H1 (cell line): ENCODE measurements around the gene COX10. TPM values are rescaled to one million over a fixed set of nuclear protein-coding genes. Genes with fewer than 3 reads are reported as not detected.

Experiments used
- CTCF ChIA-PET: fragments of 300-600 bp; sonication (Branson Sonifier 250); formaldehyde crosslinking; loops from one replicate; lab custom pipeline; 2021; ENCODE audit not compliant: partially characterized antibody; lab: Charles Lee
- POLR2A ChIA-PET: fragments of 300-600 bp; sonication (Branson Sonifier 250); formaldehyde crosslinking; loops from one replicate; lab custom pipeline; 2021; ENCODE audit warnings: inconsistent platforms; ENCODE audit not compliant: partially characterized antibody; lab: Charles Lee
- DNase-seq, 2 experiments: peaks; one replicate each; pipeline versions ENCODE4 v3.0.0 to v3.0.0-alpha.2; 2010 to 2022; ENCODE audit warnings: low spot score in 2 of 2, low read depth in 1 of 2, mixed read lengths in 1 of 2
- FAIRE-seq: peaks from 2 replicates; lab custom pipeline; 2011; peaks lifted over from hg19 to GRCh38; lab: Jason Lieb, UNC
- H2AFZ ChIP-seq: 2 replicates; pipeline ENCODE4 v1.8.1; 2012; ENCODE audit warnings: low read length, inconsistent platforms
- H2AK5ac ChIP-seq: 2 replicates; pipeline ENCODE4 v1.6.1; 2013; ENCODE audit warnings: low read depth, low read length
- H2BK120ac ChIP-seq: replicated peaks from 2 replicates; pipeline ENCODE3; 2013; ENCODE audit warnings: low read depth, low read length, inconsistent platforms
- H2BK12ac ChIP-seq: 2 replicates; pipeline ENCODE4 v1.6.1; 2013; ENCODE audit warnings: low read depth, low read length
- H2BK15ac ChIP-seq: 2 replicates; pipeline ENCODE4 v1.6.1; 2013; ENCODE audit warnings: low read length
- H2BK20ac ChIP-seq: 2 replicates; pipeline ENCODE4 v1.6.1; 2013; ENCODE audit warnings: low read length
- H2BK5ac ChIP-seq: 2 replicates; pipeline ENCODE4 v1.6.1; 2013; ENCODE audit warnings: low read depth, low read length
- H3K14ac ChIP-seq: 2 replicates; pipeline ENCODE4 v1.6.1; 2013; ENCODE audit warnings: inconsistent platforms; ENCODE audit not compliant: insufficient read length
- H3K18ac ChIP-seq: 2 replicates; pipeline ENCODE4 v1.6.1; 2013; ENCODE audit warnings: low read length; ENCODE audit errors: extremely low read depth
- H3K23ac ChIP-seq: 2 replicates; pipeline ENCODE4 v1.6.1; 2013; ENCODE audit warnings: inconsistent platforms; ENCODE audit not compliant: insufficient read length
- H3K23me2 ChIP-seq: 2 replicates; pipeline ENCODE4 v1.6.1; 2013; ENCODE audit warnings: low read depth, low read length
- H3K27ac ChIP-seq: 2 replicates; pipeline ENCODE4 v1.6.1; 2011; ENCODE audit warnings: low read depth, low read length, inconsistent platforms
- H3K27me3 ChIP-seq, 4 experiments: replicated peaks in 1 of 4; 1 replicate in 1 of 4; 2 replicates in 3 of 4; pipeline versions ENCODE4 v1.6.1 to v1.8.1; 2011 to 2013; ENCODE audit warnings: low read length in 3 of 4, mild to moderate bottlenecking in 3 of 4, inconsistent platforms in 2 of 4, mixed read lengths in 2 of 4, moderate library complexity in 1 of 4; ENCODE audit not compliant: control insufficient read depth in 3 of 4, insufficient read depth in 3 of 4; ENCODE audit errors: extremely low read depth in 1 of 4
- H3K36me3 ChIP-seq, 4 experiments: 2 replicates each; pipeline versions ENCODE4 v1.6.1 to v1.8.1; 2011 to 2013; ENCODE audit warnings: mild to moderate bottlenecking in 4 of 4, low read length in 3 of 4, moderate library complexity in 2 of 4, control low read depth in 1 of 4, inconsistent platforms in 1 of 4; ENCODE audit not compliant: insufficient read depth in 4 of 4, control insufficient read depth in 2 of 4
- H3K4ac ChIP-seq: replicated peaks from 2 replicates; pipeline ENCODE3; 2013; ENCODE audit warnings: low read length, low read depth, mixed read lengths, inconsistent platforms; ENCODE audit not compliant: insufficient read length
- H3K4me1 ChIP-seq, 4 experiments: replicated peaks in 1 of 4; 1 replicate in 1 of 4; 2 replicates in 3 of 4; pipeline versions ENCODE4 v1.6.1 to v1.8.1; 2011 to 2013; ENCODE audit warnings: low read length in 3 of 4, inconsistent platforms in 2 of 4, mixed read lengths in 1 of 4; ENCODE audit not compliant: insufficient read depth in 4 of 4, control insufficient read depth in 3 of 4
- H3K4me2 ChIP-seq, 2 experiments: 2 replicates each; pipeline versions ENCODE4 v1.6.1 to v1.8.1; 2011 to 2013; ENCODE audit warnings: low read depth in 2 of 2, low read length in 2 of 2, control low read depth in 1 of 2, inconsistent platforms in 1 of 2, mild to moderate bottlenecking in 1 of 2; ENCODE audit not compliant: insufficient read depth in 1 of 2
- H3K4me3 ChIP-seq, 4 experiments: fragments of 200-600, 300-600 bp in 1 of 4; sonication (generic), shearing (Covaris generic), sonication (Bioruptor Twin) in 1 of 4; 2 replicates each; pipeline versions ENCODE4 v1.5.1 to v1.8.1; 2011 to 2016; ENCODE audit warnings: low read length in 4 of 4, low read depth in 3 of 4, control low read depth in 2 of 4, inconsistent platforms in 2 of 4, mild to moderate bottlenecking in 2 of 4, mixed read lengths in 1 of 4, moderate library complexity in 1 of 4; ENCODE audit not compliant: insufficient read depth in 2 of 4; ENCODE audit errors: extremely low read depth in 1 of 4
- H3K56ac ChIP-seq: replicated peaks from 2 replicates; pipeline ENCODE3; 2013; ENCODE audit warnings: low read depth, mild to moderate bottlenecking, mixed read lengths, low read length, inconsistent platforms; ENCODE audit not compliant: insufficient read length
- H3K79me1 ChIP-seq: 2 replicates; pipeline ENCODE4 v1.6.1; 2013; ENCODE audit warnings: low read depth, low read length, control low read depth
- H3K79me2 ChIP-seq, 2 experiments: 2 replicates each; pipeline versions ENCODE4 v1.6.1 to v1.8.1; 2012 to 2013; ENCODE audit warnings: low read length in 2 of 2, mild to moderate bottlenecking in 2 of 2, inconsistent platforms in 1 of 2; ENCODE audit not compliant: insufficient read depth in 2 of 2, control insufficient read depth in 1 of 2
- H3K9ac ChIP-seq, 4 experiments: replicated peaks in 1 of 4; 1 replicate in 1 of 4; 2 replicates in 3 of 4; pipeline versions ENCODE4 v1.6.1 to v1.8.1; 2011 to 2013; ENCODE audit warnings: low read depth in 3 of 4, low read length in 3 of 4, control low read depth in 2 of 4, mild to moderate bottlenecking in 2 of 4, moderate library complexity in 2 of 4, inconsistent platforms in 1 of 4; ENCODE audit errors: extremely low read depth in 1 of 4
- H3K9me3 ChIP-seq, 2 experiments: 2 replicates each; pipeline versions ENCODE4 v1.6.1 to v1.8.1; 2012 to 2013; ENCODE audit warnings: mild to moderate bottlenecking in 2 of 2, moderate library complexity in 2 of 2, control low read depth in 1 of 2, inconsistent platforms in 1 of 2, low read depth in 1 of 2, low read length in 1 of 2, mixed read lengths in 1 of 2; ENCODE audit not compliant: insufficient read depth in 2 of 2
- H4K20me1 ChIP-seq, 2 experiments: replicated peaks in 1 of 2; 2 replicates each; pipeline versions ENCODE3 to v1.8.1; 2011 to 2013; ENCODE audit warnings: inconsistent platforms in 2 of 2, low read length in 2 of 2, mild to moderate bottlenecking in 1 of 2; ENCODE audit not compliant: insufficient read depth in 2 of 2, control insufficient read depth in 1 of 2
- H4K5ac ChIP-seq: 2 replicates; pipeline ENCODE4 v1.6.1; 2013; ENCODE audit warnings: low read length, low read depth, mixed read lengths, inconsistent platforms; ENCODE audit not compliant: insufficient read length
- H4K8ac ChIP-seq: 2 replicates; pipeline ENCODE4 v1.8.0; 2013; ENCODE audit warnings: mild to moderate bottlenecking, moderate library complexity, low read length, inconsistent platforms; ENCODE audit not compliant: insufficient read depth; ENCODE audit errors: extremely low read depth
- H4K91ac ChIP-seq: replicated peaks from 2 replicates; pipeline ENCODE3; 2013; ENCODE audit warnings: low read length, mixed read lengths, inconsistent platforms; ENCODE audit not compliant: insufficient read length
- CEBPB ChIP-seq: IDR thresholded peaks from 2 replicates; pipeline ENCODE4 v1.6.1; 2012; ENCODE audit warnings: low read depth, low read length
- CHD2 ChIP-seq: IDR thresholded peaks from 2 replicates; pipeline ENCODE4 v1.6.1; 2012; ENCODE audit warnings: low read length, improper control_type of control experiment
- E2F6 ChIP-seq: IDR thresholded peaks from 2 replicates; pipeline ENCODE4 v1.6.1; 2012; ENCODE audit warnings: inconsistent platforms
- EZH2 ChIP-seq: fragments of 200-600 bp; sonication (generic); IDR thresholded peaks from 2 replicates; pipeline ENCODE4 v1.7.1; 2012; ENCODE audit warnings: low read depth, mild to moderate bottlenecking, moderate library complexity, low read length, inconsistent platforms; ENCODE audit not compliant: severe bottlenecking
- GABPA ChIP-seq: IDR thresholded peaks from 2 replicates; pipeline ENCODE4 v1.6.1; 2011; ENCODE audit warnings: mild to moderate bottlenecking, low read length, moderate library complexity, borderline replicate concordance; ENCODE audit not compliant: insufficient read depth
- MAFK ChIP-seq: IDR thresholded peaks from 2 replicates; pipeline ENCODE4 v1.6.1; 2012; ENCODE audit warnings: low read depth, mild to moderate bottlenecking, improper control_type of control experiment, low read length
- SIRT6 ChIP-seq: IDR thresholded peaks from one replicate; pipeline ENCODE4 v1.7.1; 2012; ENCODE audit warnings: low read length, inconsistent platforms
- SP1 ChIP-seq: IDR thresholded peaks from 2 replicates; pipeline ENCODE4 v1.6.1; 2011; ENCODE audit warnings: low read depth, low read length
- SP4 ChIP-seq: IDR thresholded peaks from 2 replicates; pipeline ENCODE4 v1.6.1; 2012; ENCODE audit warnings: low read length, inconsistent platforms
- SRF ChIP-seq: IDR thresholded peaks from 2 replicates; pipeline ENCODE4 v1.6.1; 2011; ENCODE audit warnings: mild to moderate bottlenecking, low read depth, low read length, moderate library complexity
- SUZ12 ChIP-seq: fragments of 200-600 bp; sonication (generic); IDR thresholded peaks from 2 replicates; pipeline ENCODE4 v1.6.1; 2012; ENCODE audit warnings: mild to moderate bottlenecking, inconsistent platforms, low read length, moderate library complexity, mixed read lengths
- TAF7 ChIP-seq: optimal IDR thresholded peaks from 2 replicates; pipeline ENCODE3; 2011; ENCODE audit warnings: low read depth, mild to moderate bottlenecking, inconsistent platforms, low read length, moderate library complexity, borderline replicate concordance
- USF2 ChIP-seq: IDR thresholded peaks from 2 replicates; pipeline ENCODE4 v1.6.1; 2011; ENCODE audit warnings: low read length, improper control_type of control experiment
- WGBS, 2 experiments: shearing (Covaris generic) in 1 of 2; methylation state at CpG; one replicate each; pipeline versions ENCODE4 v1.1.6 to v1.1.7; 2013 to 2015; ENCODE audit warnings: low lambda C conversion rate in 2 of 2, mixed read lengths in 2 of 2, inconsistent platforms in 1 of 2, low coverage in 1 of 2, missing lambda C conversion rate in 1 of 2; ENCODE audit not compliant: insufficient replicate concordance in 2 of 2, insufficient coverage in 1 of 2, insufficient read length in 1 of 2; ENCODE audit errors: extremely low coverage in 1 of 2, missing lambda C conversion rate in 1 of 2; 5-methylcytosine and 5-hydroxymethylcytosine counted together
- polyA plus RNA-seq, 7 experiments: library from polyadenylated mRNA; depleted of rRNA in 3 of 7; stranded (reverse) in 5 of 7; unstranded in 2 of 7; fragments of >200 nt in 5 of 7; fragments of 200-250 nt in 2 of 7; gene quantifications; 1 replicate in 5 of 7; 2 replicates in 1 of 7; 4 replicates in 1 of 7; pipeline versions ENCODE4 v1.2.1 to v1.2.3, GENCODE V29; 2011 to 2013; ENCODE audit warnings: missing spikeins in 2 of 7, mixed read lengths in 2 of 7
- total RNA-seq: library from RNA; stranded (reverse); fragmentation: NEBNext Ultra II Directional; extraction: Animal tissue kit (Norgen Biotek cat#: 25700); gene quantifications from 2 replicates; pipeline ENCODE4 v1.2.1, GENCODE V29; 2021

Gene COX10
- total and polyA plus RNA-seq, 2 of the 8 experiments (the other 6 are each of a cell fraction or from before 2014, with no cell fraction given): 18.0 to 23.0 TPM

GRCh38 chr17:14205992-14206461 lies 136.7 kb downstream of the COX10 start:
- Histone ChIP-seq H3K4me1 (no peaks in the 10 kb centered on the region; a peak in 1 of 7 replicates), H2AFZ (no peak overlapping the region), H2BK20ac (no peak overlapping the region), H2BK12ac (no peak overlapping the region), H4K5ac (no peak overlapping the region), H3K18ac (no peak overlapping the region), H3K14ac (no peak overlapping the region), H2BK120ac (no peak overlapping the region), H3K79me1 (no peaks in the 10 kb centered on the region), H2BK15ac (no peak overlapping the region; the same call in 1 of the 2 replicates), H2BK5ac (peak overlapping the region; percentile 26; the same call in 1 of the 2 replicates), H3K27ac (no peak overlapping the region), H3K9me3 (no peaks in the 10 kb centered on the region), H2AK5ac (no peak overlapping the region), H3K9ac (no peak overlapping the region), H3K79me2 (no peaks in the 10 kb centered on the region), H3K27me3 (no peaks in the 10 kb centered on the region), H3K4ac (no peak overlapping the region), H3K4me2 (no peak overlapping the region), H4K91ac (no peak overlapping the region), H3K23me2 (no peaks in the 10 kb centered on the region), H3K23ac (no peak overlapping the region), H3K4me3 (no peak overlapping the region), H3K36me3 (peaks cover 0 to 4% (median 0%) of the 10 kb centered on the region in 4 experiments; a peak in 1 of 8 replicates), H3K56ac (no peak overlapping the region), H4K20me1 (no peaks in the 10 kb centered on the region), H4K8ac (no peak overlapping the region)
- 91% methylated on average over 13 of the region's 13 CpGs; no CpG with 5 or more reads in 1 of the 2 experiments for WGBS, 2 experiments
- CTCF ChIA-PET: interaction anchor here (0.6 to 1.3 kb wide), 2 partner anchors 10 to 1071 kb away, joined by 3 to 4 read pairs; no protein-coding TSS in a partner anchor
- POLR2A ChIA-PET: interaction anchor here (0.6 kb wide), 1 partner anchor 1174 kb away, joined by 6 read pairs; no protein-coding TSS in a partner anchor
- DNase-seq: no peak
- FAIRE-seq: no peak
- TF ChIP-seq SP1 (no peak), TAF7 (no peak), E2F6 (no peak), USF2 (no peak), SRF (no peak), SIRT6 (no peak), GABPA (no peak), EZH2 (no peak), SP4 (no peak), MAFK (no peak), SUZ12 (no peak), CEBPB (no peak), CHD2 (no peak)
